Measurements from ENCODE around the gene ADCY9. TPM values are rescaled to one million over a fixed set of nuclear protein-coding genes. Genes with fewer than 3 reads are reported as not detected.

Gene ADCY9
- total RNA-seq, 5 donors from 2014 or later (not counting 1 experiment from before 2014, with no cell fraction given) = 7.9 to 15.7 (median 11.6) TPM

GRCh38 chr16:3965781-3966582, 150.3 kb downstream of the ADCY9 start:
- peaks cover 0 to 5% of the 10 kb centered on the region in 2 experiments for H3K27me3 ChIP-seq (replicated peaks in 1 of 2; ENCODE audit: control insufficient read depth in 2 of 2, extremely low read depth in 1 of 2, insufficient read depth in 2 of 2, low read length in 1 of 2)
- CTCF ChIA-PET = no interaction called here
- H3K27me3 Mint-ChIP-seq = no peaks in the 10 kb centered on the region
- H3K4me1 ChIP-seq (ENCODE audit: control insufficient read depth in 1 of 2, extremely low read depth in 1 of 2, insufficient read depth in 2 of 2, low read length in 2 of 2) = peaks cover 0 to 22% of the 10 kb centered on the region in 2 experiments
- WGBS (ENCODE audit: insufficient coverage) = 94% methylated on average over 48 of the region's 50 CpGs
- ATAC-seq (replicated peaks in 1 of 4) (no peak), DNase-seq (no peak)
- H3K9me3 Mint-ChIP-seq = no peaks in the 10 kb centered on the region
- no peak overlapping the region for H3K4me3 Mint-ChIP-seq
- H3K27ac Mint-ChIP-seq = no peak overlapping the region
- no peak overlapping the region for H3K27ac ChIP-seq (ENCODE audit: low read length)
- POLR2A ChIA-PET = no interaction called here
- H3K36me3 ChIP-seq (ENCODE audit: control insufficient read depth in 2 of 2, extremely low read depth in 1 of 2, insufficient read depth in 1 of 2, low read length in 1 of 2) = peaks cover 0 to 5% of the 10 kb centered on the region in 2 donors
- H3K9me3 ChIP-seq = no peaks in the 10 kb centered on the region
- H3K4me1 Mint-ChIP-seq = peaks cover 11 to 24% (median 23%) of the 10 kb centered on the region in 3 donors
- H3K36me3 Mint-ChIP-seq = peaks cover 16% of the 10 kb centered on the region
- H3K4me3 ChIP-seq (ENCODE audit: control insufficient read depth in 1 of 2, extremely low read depth in 1 of 2, low read length in 1 of 2) = no peak overlapping the region

- peak overlapping the region in 1 of 2 donors; percentile 2 for H3K27ac Mint-ChIP-seq
- DNase-seq = no peak
- POLR2A ChIA-PET = no interaction called here
Measured at GRCh38 chr16:3965306-3965705, 150.9 kb downstream of the ADCY9 start.

GRCh38 chr16:3964686-3965290, 151.5 kb downstream of the ADCY9 start:
- Histone ChIP-seq H3K27ac (ENCODE audit: low read length) (no peak overlapping the region), H3K27me3 (replicated peaks in 1 of 2; ENCODE audit: control insufficient read depth in 2 of 2, extremely low read depth in 1 of 2, insufficient read depth in 2 of 2, low read length in 1 of 2) (peaks cover 0 to 5% of the 10 kb centered on the region in 2 experiments), H3K36me3 (ENCODE audit: control insufficient read depth in 2 of 2, extremely low read depth in 1 of 2, insufficient read depth in 1 of 2, low read length in 1 of 2) (peaks cover 0 to 5% of the 10 kb centered on the region in 2 donors), H3K4me1 (ENCODE audit: control insufficient read depth in 1 of 2, extremely low read depth in 1 of 2, insufficient read depth in 2 of 2, low read length in 2 of 2) (peaks cover 0 to 23% of the 10 kb centered on the region in 2 experiments), H3K9me3 (no peaks in the 10 kb centered on the region), H3K4me3 (ENCODE audit: control insufficient read depth in 1 of 2, extremely low read depth in 1 of 2, low read length in 1 of 2) (no peak overlapping the region)
- ChIA-PET CTCF (no interaction called here), POLR2A (no interaction called here)
- H3K4me1 Mint-ChIP-seq = peaks cover 11 to 29% (median 27%) of the 10 kb centered on the region in 3 donors
- peaks cover 16% of the 10 kb centered on the region for H3K36me3 Mint-ChIP-seq
- no peak overlapping the region for H3K4me3 Mint-ChIP-seq
- no peaks in the 10 kb centered on the region for H3K27me3 Mint-ChIP-seq
- H3K9me3 Mint-ChIP-seq = no peaks in the 10 kb centered on the region
- WGBS (ENCODE audit: insufficient coverage) = 91% methylated on average over 22 of the region's 28 CpGs
- peak overlapping the region in 1 of 2 donors; percentile 2 for H3K27ac Mint-ChIP-seq
- ATAC-seq (replicated peaks in 1 of 4) (no peak), DNase-seq (no peak)

More at GRCh38 chr16:3965306-3965705, 150.9 kb downstream of the ADCY9 start:
- Mint-ChIP-seq H3K9me3 (no peaks in the 10 kb centered on the region), H3K4me3 (no peak overlapping the region), H3K36me3 (peaks cover 16% of the 10 kb centered on the region), H3K27me3 (no peaks in the 10 kb centered on the region), H3K4me1 (peaks cover 11 to 29% (median 27%) of the 10 kb centered on the region in 3 donors)
- ATAC-seq (replicated peaks in 1 of 4) = no peak
- CTCF ChIA-PET = no interaction called here
- Histone ChIP-seq H3K27me3 (replicated peaks in 1 of 2; ENCODE audit: control insufficient read depth in 2 of 2, extremely low read depth in 1 of 2, insufficient read depth in 2 of 2, low read length in 1 of 2) (peaks cover 0 to 5% of the 10 kb centered on the region in 2 experiments), H3K4me3 (ENCODE audit: control insufficient read depth in 1 of 2, extremely low read depth in 1 of 2, low read length in 1 of 2) (no peak overlapping the region), H3K4me1 (ENCODE audit: control insufficient read depth in 1 of 2, extremely low read depth in 1 of 2, insufficient read depth in 2 of 2, low read length in 2 of 2) (peaks cover 0 to 23% of the 10 kb centered on the region in 2 experiments), H3K27ac (ENCODE audit: low read length) (no peak overlapping the region), H3K9me3 (no peaks in the 10 kb centered on the region), H3K36me3 (ENCODE audit: control insufficient read depth in 2 of 2, extremely low read depth in 1 of 2, insufficient read depth in 1 of 2, low read length in 1 of 2) (peaks cover 0 to 5% of the 10 kb centered on the region in 2 donors)
- 88% methylated on average over 10 of the region's 15 CpGs for WGBS (ENCODE audit: insufficient coverage)

GRCh38 chr16:3963886-3964685, 152.2 kb downstream of the ADCY9 start:
- Histone ChIP-seq H3K36me3 (ENCODE audit: control insufficient read depth in 2 of 2, extremely low read depth in 1 of 2, insufficient read depth in 1 of 2, low read length in 1 of 2) (peaks cover 0 to 5% of the 10 kb centered on the region in 2 donors), H3K27me3 (replicated peaks in 1 of 2; ENCODE audit: control insufficient read depth in 2 of 2, extremely low read depth in 1 of 2, insufficient read depth in 2 of 2, low read length in 1 of 2) (peaks cover 0 to 5% of the 10 kb centered on the region in 2 experiments), H3K27ac (ENCODE audit: low read length) (peak overlapping the region; percentile 75), H3K4me3 (ENCODE audit: control insufficient read depth in 1 of 2, extremely low read depth in 1 of 2, low read length in 1 of 2) (no peak overlapping the region), H3K4me1 (ENCODE audit: control insufficient read depth in 1 of 2, extremely low read depth in 1 of 2, insufficient read depth in 2 of 2, low read length in 2 of 2) (peaks cover 0 to 23% of the 10 kb centered on the region in 2 experiments), H3K9me3 (no peaks in the 10 kb centered on the region)
- Mint-ChIP-seq H3K4me3 (no peak overlapping the region), H3K27ac (peak overlapping the region; percentile 62 to 80), H3K36me3 (peaks cover 16% of the 10 kb centered on the region), H3K9me3 (no peaks in the 10 kb centered on the region), H3K27me3 (no peaks in the 10 kb centered on the region), H3K4me1 (peaks cover 11 to 29% (median 27%) of the 10 kb centered on the region in 3 donors)
- no peak for ATAC-seq (replicated peaks in 1 of 4)
- CTCF ChIA-PET = interaction anchor here in 1 of 2 donors (1.1 to 1.5 kb wide), 2 partner anchors 15 to 19 kb away, joined by 3 to 9 read pairs; no protein-coding TSS in a partner anchor
- DNase-seq = no peak
- POLR2A ChIA-PET = interaction anchor here in 1 of 2 donors (0.6 to 0.9 kb wide), 2 partner anchors 27 to 1437 kb away, joined by 4 to 14 read pairs; no protein-coding TSS in a partner anchor
- WGBS (ENCODE audit: insufficient coverage) = 85% methylated on average over 29 of the region's 29 CpGs

GRCh38 chr16:3963203-3963602, 153.0 kb downstream of the ADCY9 start:
- POLR2A ChIA-PET = interaction anchor here (0.5 to 0.9 kb wide), 4 partner anchors 16 to 454 kb away, joined by 3 to 4 read pairs (median 3); no protein-coding TSS in a partner anchor
- CTCF ChIA-PET = interaction anchor here (0.5 to 1.5 kb wide), 7 partner anchors 16 to 1432 kb away, joined by 3 to 9 read pairs (median 4); partner anchors contain the start of genes CEMP1 (in 1 of the 2) and TFAP4 (in 1 of the 2)
- 28% methylated on average over 17 of the region's 17 CpGs for WGBS (ENCODE audit: insufficient coverage)

More at GRCh38 chr16:3963203-3963602, 153.0 kb downstream of the ADCY9 start:
- no peak overlapping the region for H3K4me3 ChIP-seq (ENCODE audit: control insufficient read depth in 1 of 2, extremely low read depth in 1 of 2, low read length in 1 of 2)
- Mint-ChIP-seq H3K27ac (peak overlapping the region; percentile 62 to 80), H3K36me3 (peaks cover 16% of the 10 kb centered on the region), H3K4me3 (peak overlapping the region in 2 of 3 donors; percentile 18 to 67), H3K4me1 (peaks cover 11 to 29% (median 27%) of the 10 kb centered on the region in 3 donors), H3K27me3 (peaks cover 0 to 4% of the 10 kb centered on the region in 2 donors), H3K9me3 (no peaks in the 10 kb centered on the region)
- peaks cover 0 to 5% of the 10 kb centered on the region in 2 donors for H3K36me3 ChIP-seq (ENCODE audit: control insufficient read depth in 2 of 2, extremely low read depth in 1 of 2, insufficient read depth in 1 of 2, low read length in 1 of 2)
- peaks cover 0 to 23% of the 10 kb centered on the region in 2 experiments for H3K4me1 ChIP-seq (ENCODE audit: control insufficient read depth in 1 of 2, extremely low read depth in 1 of 2, insufficient read depth in 2 of 2, low read length in 2 of 2)
- ATAC-seq (replicated peaks in 1 of 4) (peak; percentile 43 to 80 (median 50)), DNase-seq (peak in 34 of 35 experiments; percentile 28 to 81 (median 68))
- peak overlapping the region; percentile 75 for H3K27ac ChIP-seq (ENCODE audit: low read length)
- H3K27me3 ChIP-seq (replicated peaks in 1 of 2; ENCODE audit: control insufficient read depth in 2 of 2, extremely low read depth in 1 of 2, insufficient read depth in 2 of 2, low read length in 1 of 2) = peaks cover 0 to 9% of the 10 kb centered on the region in 2 experiments
- no peaks in the 10 kb centered on the region for H3K9me3 ChIP-seq

Data from T-cell (primary cell).